ENCODE data around the gene SPIRE1. TPM values are rescaled to one million over a fixed set of nuclear protein-coding genes. Genes with fewer than 3 reads are reported as not detected.

Gene SPIRE1
- total RNA-seq, 6 experiments from 2014 or later = 22.2 to 33.7 (median 28.2) TPM

- Mint-ChIP-seq H3K9me3 (no peaks in the 10 kb centered on the region), H3K4me1 (ENCODE audit: low read depth) (peaks cover 5% of the 10 kb centered on the region; the same call in 1 of the 2 replicates), H3K27me3 (ENCODE audit: insufficient read depth) (peaks cover 1% of the 10 kb centered on the region; the same call in 1 of the 2 replicates), H3K36me3 (ENCODE audit: low read depth) (peaks cover 10% of the 10 kb centered on the region; the same call in 1 of the 2 replicates), H3K4me3 (no peak overlapping the region), H3K27ac (peak overlapping the region; percentile 40; the same call in 1 of the 2 replicates)
- TF ChIP-seq CTCF (IDR thresholded peaks at IDR 0.05) = no peak
- no peak for DNase-seq
These were observed 183.0 kb downstream of the SPIRE1 start for GRCh38 chr18:12474876-12475275.

DNA sequence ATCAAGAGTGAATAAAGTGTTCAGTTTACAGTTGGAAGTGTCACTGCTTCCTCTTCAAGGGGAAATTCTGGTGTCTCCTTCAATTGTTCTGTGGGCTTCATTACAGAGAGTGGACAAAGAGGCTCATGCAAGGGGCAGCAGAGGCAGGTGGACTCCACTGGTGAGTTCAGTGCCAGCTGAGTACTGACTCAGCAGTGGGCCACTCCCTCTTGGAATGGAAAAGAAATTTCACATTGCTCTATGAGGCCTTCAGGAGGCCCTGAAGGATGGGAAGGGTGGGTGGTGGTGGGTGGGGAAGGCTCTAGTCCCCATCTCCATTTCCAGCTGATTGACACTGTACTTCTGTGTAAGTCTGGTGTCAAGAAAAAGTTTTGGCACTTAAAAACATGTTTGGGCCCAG is 183.8 kb downstream of the SPIRE1 start:
- no peak overlapping the region for H3K4me3 Mint-ChIP-seq

GRCh38 chr18:12470382-12471075 is 187.4 kb downstream of the SPIRE1 start:
- H3K27ac Mint-ChIP-seq = no peak overlapping the region

More for the DNA sequence above, 183.8 kb downstream of the SPIRE1 start:
- Mint-ChIP-seq H3K36me3 (ENCODE audit: low read depth) (peaks cover 10% of the 10 kb centered on the region; the same call in 1 of the 2 replicates), H3K27ac (no peak overlapping the region), H3K9me3 (no peaks in the 10 kb centered on the region), H3K27me3 (ENCODE audit: insufficient read depth) (peaks cover 1% of the 10 kb centered on the region; the same call in 1 of the 2 replicates), H3K4me1 (ENCODE audit: low read depth) (peaks cover 5% of the 10 kb centered on the region; the same call in 1 of the 2 replicates)
- no peak for TF ChIP-seq CTCF (IDR thresholded peaks at IDR 0.05)
- no peak for DNase-seq

DNA sequence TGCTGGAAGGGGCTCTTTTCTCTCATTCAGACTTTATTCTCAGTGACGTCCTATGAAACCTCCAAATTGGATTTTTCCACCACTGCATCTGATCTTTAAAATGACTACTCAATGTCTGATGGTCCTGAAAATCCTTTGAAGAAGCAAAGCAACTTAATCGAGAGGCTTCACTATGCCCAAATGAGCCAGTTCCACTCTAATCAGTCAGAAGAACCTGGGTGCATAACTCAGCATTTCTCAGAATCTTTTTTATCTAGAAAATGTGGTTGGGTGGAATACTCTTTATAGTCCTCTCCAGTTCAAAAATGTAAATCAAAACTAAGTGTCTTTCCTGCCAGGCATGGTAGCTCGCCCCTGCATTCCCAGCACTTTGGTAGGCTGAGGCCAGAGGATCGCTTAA is 189.5 kb downstream of the SPIRE1 start:
- Mint-ChIP-seq H3K9me3 (no peaks in the 10 kb centered on the region), H3K27ac (no peak overlapping the region), H3K36me3 (ENCODE audit: low read depth) (no peaks in the 10 kb centered on the region), H3K4me1 (ENCODE audit: low read depth) (no peaks in the 10 kb centered on the region), H3K4me3 (no peak overlapping the region), H3K27me3 (ENCODE audit: insufficient read depth) (peaks cover 3% of the 10 kb centered on the region)
- no peak for DNase-seq
- TF ChIP-seq CTCF (IDR thresholded peaks at IDR 0.05) = no peak

More at GRCh38 chr18:12470382-12471075, 187.4 kb downstream of the SPIRE1 start:
- no peak for DNase-seq
- Mint-ChIP-seq H3K4me3 (no peak overlapping the region), H3K36me3 (ENCODE audit: low read depth) (no peaks in the 10 kb centered on the region; the same call in 1 of the 2 replicates), H3K4me1 (ENCODE audit: low read depth) (0 out of 2 replicates have a peak, but pooled peaks cover 5% of the 10 kb centered on the region), H3K9me3 (no peaks in the 10 kb centered on the region), H3K27me3 (ENCODE audit: insufficient read depth) (peaks cover 3% of the 10 kb centered on the region)
- TF ChIP-seq CTCF (IDR thresholded peaks at IDR 0.05) = no peak

DNA sequence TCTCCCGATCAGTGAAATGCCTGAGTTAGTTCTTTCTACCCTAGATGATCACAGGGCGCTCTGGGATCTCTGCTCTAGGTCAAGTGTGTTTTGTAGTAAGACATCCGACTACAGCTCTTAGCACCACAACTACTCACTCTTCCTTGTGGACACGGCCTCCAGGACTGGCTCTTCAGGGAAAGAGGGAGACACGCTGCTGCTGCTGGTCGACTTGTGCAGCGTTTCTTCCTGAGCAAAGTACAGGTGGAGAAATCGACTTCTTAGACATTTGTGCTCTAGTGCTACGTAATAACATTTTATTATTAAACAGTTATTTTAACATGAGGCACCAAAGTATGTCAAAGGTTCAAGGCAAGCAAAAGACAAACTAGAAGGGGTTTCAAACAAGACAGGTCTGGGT is 193.2 kb downstream of the SPIRE1 start:
- Mint-ChIP-seq H3K9me3 (no peaks in the 10 kb centered on the region), H3K4me1 (ENCODE audit: low read depth) (peaks cover 4% of the 10 kb centered on the region; the same call in 1 of the 2 replicates), H3K36me3 (ENCODE audit: low read depth) (peaks cover 8% of the 10 kb centered on the region; the same call in 1 of the 2 replicates), H3K27ac (no peak overlapping the region), H3K27me3 (ENCODE audit: insufficient read depth) (peaks cover 1% of the 10 kb centered on the region; the same call in 1 of the 2 replicates), H3K4me3 (no peak overlapping the region)
- DNase-seq = no peak
- no peak for TF ChIP-seq CTCF (IDR thresholded peaks at IDR 0.05)
